HG02852 (cell line): Measurements from ENCODE around the gene ACOX1.

Experiments
- ATAC-seq: cut with Tn5 transposase; IDR thresholded peaks from one replicate; pipeline ENCODE4 v1.9.1; 2021; ENCODE audit warnings: mild to moderate bottlenecking, moderate library complexity; ENCODE audit not compliant: unreplicated experiment

Gene ACOX1

DNA sequence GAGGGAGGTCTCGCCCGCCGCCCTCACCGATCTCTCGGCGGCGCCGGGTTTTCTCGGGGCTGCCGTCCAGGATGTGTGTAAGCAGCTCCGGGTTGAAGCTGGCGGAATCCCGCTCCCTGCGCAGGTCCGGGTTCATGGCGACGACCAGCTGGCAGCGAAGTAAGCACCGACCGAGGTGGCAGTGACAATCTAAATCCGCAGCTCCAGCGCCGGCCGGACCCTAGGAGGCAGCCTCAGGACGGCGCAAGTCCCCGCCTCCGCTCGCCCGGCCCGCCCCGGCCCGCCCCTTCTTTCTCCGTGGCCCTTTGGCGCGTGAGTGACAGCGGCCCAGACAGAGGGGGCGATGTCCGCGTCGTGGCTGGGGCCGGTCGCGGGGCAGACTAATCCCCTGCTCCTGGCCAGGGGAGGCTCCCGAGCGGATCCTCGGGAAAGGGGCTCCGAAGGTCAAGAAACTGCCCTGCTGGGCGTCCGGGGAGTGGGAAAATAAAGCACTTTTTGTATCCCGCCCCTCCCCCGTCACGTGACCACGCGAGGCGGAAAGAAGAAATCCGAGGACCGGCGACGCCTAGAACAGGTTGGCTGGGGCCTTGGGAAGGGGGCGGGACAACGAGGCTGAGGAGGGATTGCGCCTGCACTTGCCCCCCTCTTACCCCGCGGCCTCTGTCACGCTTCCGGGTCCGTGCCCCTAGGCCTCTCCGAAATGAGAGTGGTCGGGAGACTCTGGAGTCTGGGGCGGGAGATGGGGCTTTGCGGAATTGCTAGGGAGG lies at the start of gene ACOX1, which contains the start of gene TEN1:
ACOX1 (minus strand) TSS at position 229 of the 767 bp plus-strand sequence; CDS start at position 136, 93 bp downstream.
TEN1 (plus strand) TSS at position 303 of the 767 bp plus-strand sequence. CDS start 6,953 bp downstream, outside the sequence.
- peak; percentile 82 for ATAC-seq

DNA sequence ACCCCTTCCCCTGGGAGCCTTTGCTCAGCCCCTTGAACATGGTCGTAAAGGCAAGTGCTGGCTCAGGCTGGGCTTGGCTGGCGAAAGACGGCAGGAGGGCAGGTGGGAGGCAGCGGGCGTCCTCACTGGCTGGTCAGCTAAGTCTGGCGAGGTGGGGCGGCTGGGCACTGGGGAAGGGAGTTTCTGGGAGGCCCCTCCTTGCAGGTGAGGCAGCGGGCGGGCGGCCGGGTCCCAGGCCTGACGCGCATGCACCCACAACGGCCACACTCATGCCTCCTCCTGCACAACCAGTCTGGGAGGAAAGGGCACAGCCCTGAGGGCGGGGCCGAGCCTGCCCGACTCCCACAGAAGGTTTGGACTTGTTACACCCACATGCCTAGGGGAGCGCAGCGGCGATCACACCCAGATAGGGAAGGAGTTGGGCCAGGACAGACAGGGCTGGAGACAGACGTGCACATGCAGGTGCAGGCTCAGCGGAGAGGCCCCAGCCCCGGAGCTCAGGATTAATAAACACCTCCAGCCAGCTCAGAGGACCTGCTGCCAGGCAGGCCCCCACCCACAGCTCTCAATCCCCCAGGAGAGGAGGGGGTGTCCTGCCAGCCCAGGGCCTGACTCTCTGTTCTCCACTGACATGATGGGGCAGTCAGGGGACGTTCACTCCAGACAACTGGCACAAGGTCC lies 48.3 kb upstream of the ACOX1 start, which contains the start of gene EVPL:
EVPL (minus strand) TSS at position 148 of the 681 bp plus-strand sequence; CDS start at position 40, 108 bp downstream.
- no peak for ATAC-seq

DNA sequence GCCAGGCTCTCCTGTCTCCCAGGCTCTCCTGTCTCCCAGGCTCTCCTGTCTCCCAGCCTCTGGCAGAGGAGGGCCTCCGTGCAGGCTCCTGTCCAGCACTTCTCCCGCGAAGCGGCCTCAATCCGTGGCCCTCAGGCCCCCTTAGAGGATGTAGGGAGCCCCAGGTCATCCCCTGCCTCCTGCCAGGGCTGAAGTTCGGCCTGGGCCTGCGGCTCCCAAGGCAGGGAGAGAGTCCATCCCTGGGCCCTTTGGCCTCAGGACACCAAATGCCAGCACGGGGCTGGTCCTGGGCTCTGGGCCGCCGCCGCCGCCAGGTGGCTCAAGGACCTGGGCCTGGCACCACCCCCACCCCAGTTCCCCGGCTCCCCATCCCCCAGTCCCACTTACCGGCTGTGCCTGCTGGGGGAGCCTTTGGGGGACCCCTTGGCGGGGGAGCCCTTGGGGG lies 47.8 kb upstream of the ACOX1 start:
- no peak for ATAC-seq

- no peak for ATAC-seq
Observed at GRCh38 chr17:76025294-76025693, 46.3 kb upstream of the ACOX1 start.

DNA sequence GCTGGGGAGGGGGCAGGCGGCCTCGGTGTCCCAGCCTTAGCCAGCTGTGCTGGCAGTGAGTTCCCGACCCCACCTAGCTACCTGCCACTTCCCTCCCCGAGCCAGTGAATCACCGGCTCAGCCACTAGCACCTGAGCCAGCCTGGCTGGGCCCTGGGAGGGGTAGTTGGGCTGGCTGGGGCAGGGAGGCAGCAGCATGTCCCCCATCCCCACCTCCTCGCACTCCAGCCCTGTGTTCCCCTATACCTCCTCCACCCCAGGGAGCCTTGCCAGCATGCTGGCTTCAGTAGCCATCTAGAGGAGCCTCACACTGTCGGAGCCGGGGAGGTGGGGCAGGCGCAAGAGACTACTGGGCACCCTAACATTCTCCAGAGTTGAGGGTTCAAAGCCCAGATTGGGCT lies 45.4 kb upstream of the ACOX1 start:
- no peak for ATAC-seq

GRCh38 chr17:76023900-76024237 lies 44.9 kb upstream of the ACOX1 start:
- no peak for ATAC-seq

GRCh38 chr17:76022973-76023899 lies 44.3 kb upstream of the ACOX1 start:
- ATAC-seq: no peak

DNA sequence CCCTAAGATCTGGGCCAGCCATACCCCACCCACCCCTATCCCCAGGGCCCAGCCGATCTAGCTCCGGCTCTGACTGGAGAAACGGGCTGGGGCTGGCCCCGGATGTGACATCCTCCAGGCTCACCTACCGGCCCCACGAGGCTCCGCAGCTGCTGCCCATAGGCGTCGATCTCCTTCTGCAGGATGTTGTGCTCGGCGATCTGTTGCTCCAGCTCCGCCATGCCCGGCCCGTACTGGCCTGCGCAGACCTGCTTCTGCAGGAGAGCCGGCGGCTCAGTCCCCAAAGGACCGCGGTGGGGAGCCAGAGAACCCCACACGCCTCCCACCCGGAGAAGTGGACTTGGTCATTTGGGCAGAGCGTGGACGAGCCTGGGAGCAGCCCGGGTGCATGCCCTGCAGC lies 43.3 kb upstream of the ACOX1 start:
- ATAC-seq: no peak

- ATAC-seq: no peak
Observed at GRCh38 chr17:76019833-76020467, 41.0 kb upstream of the ACOX1 start.

- ATAC-seq: no peak
Observed at GRCh38 chr17:76018801-76019200, 39.8 kb upstream of the ACOX1 start.

DNA sequence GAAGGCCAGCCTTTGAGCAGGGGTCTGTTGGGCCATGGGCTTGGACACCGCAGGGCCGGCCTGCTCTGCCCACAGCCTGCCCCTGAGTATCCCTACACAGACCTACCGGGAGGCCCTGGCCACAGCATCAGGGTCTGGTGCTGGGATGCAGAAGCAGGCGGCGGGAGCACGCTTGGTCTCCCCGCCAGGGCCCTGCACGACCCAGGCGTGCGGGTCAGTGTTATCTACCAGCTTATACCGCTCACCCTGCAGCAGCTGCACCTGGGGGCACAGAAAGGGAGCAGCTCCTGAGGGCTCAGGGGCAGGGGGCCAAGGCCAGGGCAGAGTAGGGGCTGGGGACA lies 39.3 kb upstream of the ACOX1 start:
- no peak for ATAC-seq

DNA sequence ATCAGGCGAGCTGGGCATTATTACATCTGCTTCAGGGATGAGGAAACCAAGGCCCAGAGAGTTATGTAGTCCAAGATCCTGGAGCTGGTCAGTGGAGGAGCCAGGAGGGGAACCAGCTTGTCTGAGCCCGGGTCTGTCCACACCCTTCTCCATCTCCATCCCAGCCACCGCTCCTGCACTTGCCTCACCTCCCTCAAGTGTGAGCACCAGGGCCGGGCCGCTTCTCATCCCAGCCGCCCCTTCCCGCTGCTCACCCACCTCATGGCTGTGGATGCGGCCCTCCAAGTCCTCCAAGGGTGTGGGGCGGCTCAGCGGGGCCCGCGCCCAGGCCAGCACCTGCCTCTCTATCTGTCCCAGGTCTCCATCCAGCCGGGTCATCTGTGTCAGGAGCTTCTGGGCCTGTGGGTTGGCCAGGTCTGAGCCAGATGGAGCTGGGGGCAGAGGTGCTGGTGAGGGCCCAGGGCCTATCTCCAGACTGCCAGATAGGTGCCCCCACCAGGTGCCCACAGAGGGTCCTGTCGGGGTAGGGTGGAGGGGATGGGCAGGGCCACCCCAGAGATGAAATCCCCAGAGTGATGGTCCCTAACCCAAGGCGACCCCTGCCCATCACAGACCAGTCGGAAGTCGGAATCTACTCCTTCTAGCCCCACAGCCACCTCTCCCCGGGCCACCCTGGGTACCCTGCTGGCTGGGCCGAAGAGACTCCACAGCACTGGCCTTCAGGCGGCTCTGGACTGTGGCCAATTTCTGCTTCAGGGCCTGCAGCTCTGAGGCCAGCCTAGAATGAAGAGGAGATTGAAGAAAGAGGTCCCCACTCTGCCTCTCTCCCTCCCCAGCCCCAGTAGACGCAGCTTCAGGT lies 38.7 kb upstream of the ACOX1 start:
- ATAC-seq: no peak

- ATAC-seq: no peak
Observed at GRCh38 chr17:76014925-76015261, 35.9 kb upstream of the ACOX1 start.

DNA sequence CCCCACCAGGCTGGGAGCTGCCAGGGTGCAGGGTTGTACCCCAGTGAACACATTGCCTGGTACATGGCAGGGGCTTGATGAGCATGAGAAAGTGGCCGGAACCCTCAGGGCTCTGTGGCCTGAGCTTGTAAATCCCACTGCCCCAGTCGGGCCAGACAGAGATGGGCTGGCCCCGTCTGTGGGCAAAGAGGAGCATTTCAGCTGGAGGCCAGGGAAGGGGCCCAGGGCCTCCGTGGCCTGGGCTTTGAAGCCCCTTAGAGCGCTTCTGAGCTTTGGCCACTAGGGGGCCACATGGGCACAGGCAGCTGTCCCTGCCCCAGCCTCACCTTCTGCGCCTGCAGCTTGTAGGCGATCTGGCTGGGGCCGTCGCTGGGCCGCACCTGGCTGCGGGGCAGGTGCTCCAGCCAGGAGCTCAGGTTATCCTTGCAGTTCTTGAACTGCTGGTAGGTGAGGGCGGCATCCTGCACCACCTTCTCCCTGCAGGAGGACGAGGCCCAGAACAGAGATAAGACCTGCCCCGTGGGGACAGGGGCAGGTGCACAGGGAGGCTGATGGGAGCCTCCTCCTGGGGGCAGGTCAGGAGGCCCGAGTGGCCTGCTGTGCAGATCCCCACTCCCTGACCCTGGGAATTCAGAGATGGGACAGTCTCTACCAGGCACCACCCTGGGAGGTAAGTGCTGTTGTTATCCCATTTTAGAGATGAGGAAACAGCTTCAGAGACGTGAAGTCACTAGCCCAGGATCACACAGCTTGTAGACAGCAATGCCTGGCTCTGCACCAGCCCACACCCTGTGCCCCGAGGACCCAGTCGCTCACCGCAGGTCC lies 35.3 kb upstream of the ACOX1 start:
- ATAC-seq: no peak

GRCh38 chr17:76013377-76013932 lies 34.5 kb upstream of the ACOX1 start:
- ATAC-seq: no peak

GRCh38 chr17:76011951-76012350 lies 33.0 kb upstream of the ACOX1 start:
- ATAC-seq: no peak

DNA sequence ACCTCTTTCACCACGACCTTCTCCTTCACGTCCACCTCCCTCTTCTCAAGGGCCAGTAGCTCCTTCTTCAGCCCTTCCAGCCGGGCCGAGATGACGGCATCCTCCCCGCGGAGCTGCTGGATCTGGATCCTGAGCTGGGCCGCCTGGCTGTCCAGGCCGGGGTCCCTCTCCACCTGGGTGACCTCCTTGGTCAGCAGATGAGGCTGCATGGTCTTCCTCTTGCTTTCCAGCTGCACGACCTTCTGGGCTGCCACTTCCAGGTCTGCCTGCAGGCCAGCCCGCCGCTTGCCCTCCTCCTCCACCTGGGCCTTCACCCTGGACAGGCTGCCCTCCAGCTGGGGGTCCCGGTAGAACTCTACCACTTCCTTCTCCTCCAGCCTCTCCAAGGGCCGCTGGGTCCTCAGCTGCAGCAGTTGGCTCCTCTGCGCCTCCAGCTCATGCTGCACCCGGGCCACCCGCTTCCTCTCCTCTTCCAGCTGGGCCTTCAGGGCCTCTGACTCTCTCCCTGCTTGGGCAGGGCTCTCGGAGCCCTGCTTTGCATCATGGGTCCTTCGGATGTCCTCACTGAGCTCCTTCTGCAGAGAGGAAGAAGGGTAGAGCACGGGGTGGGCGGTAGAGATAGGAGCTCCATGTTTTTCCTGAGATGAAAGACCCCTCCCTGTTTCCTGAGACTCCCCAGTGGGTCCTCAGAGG lies 31.1 kb upstream of the ACOX1 start:
- ATAC-seq: no peak

GRCh38 chr17:76009447-76009846 lies 30.5 kb upstream of the ACOX1 start:
- no peak for ATAC-seq
